NCI-H2196 (cell line): Measurements from ENCODE around the gene MACF1.
"Not testable (repeated sequence)": the region's sequence is repeated elsewhere in the genome, so short reads cannot be mapped to it uniquely, and the experiment has no call there.

Experiments used
- DNase-seq: peaks from one replicate; lab custom pipeline; 2025; ENCODE audit not compliant: unreplicated experiment; lab: John Stamatoyannopoulos, UW

Gene MACF1

GRCh38 chr1:39488012-39488545 is 283.6 kb downstream of the MACF1 start:
- no peak for DNase-seq

DNA sequence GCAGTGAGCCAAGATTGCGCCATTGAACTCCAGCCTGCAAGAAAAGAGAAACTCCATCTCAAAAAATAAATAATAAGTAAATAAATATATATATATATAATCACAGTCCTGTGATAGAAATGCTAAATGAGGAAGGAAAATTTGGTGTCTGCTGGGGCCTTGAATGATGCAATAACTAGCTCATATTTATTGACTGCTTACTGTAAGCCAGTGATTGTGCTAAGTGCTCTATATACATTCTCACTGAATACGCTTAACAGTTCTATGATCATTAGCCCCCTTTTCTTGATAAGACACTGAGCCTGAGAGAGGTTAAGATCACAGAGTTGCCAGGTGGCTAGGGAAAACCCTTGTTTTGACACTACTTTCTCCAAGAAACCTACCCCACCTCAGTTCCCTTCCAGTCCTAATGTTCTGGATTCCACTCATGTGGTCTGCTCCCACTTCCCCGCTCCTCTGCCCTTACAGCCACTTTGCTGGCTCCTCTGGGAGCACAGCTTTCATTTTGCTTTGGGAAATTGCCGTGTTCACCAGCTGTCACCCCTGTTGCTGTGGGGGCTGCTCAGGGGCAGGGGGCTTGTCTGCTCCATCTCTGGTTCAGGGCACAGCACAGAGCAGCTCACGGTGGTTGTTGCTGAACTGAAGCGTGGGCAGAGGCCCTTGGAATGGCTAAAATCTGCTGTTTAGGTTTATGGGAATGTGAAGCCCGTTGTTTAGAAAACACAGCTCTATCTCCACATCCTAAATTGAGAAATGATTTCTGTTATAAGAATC is 284.5 kb downstream of the MACF1 start:
- DNase-seq: no peak

GRCh38 chr1:39489567-39490239 is 285.2 kb downstream of the MACF1 start:
- no peak for DNase-seq

- peak; percentile 65 for DNase-seq
These were observed 286.2 kb downstream of the MACF1 start for GRCh38 chr1:39490596-39491145.

DNA sequence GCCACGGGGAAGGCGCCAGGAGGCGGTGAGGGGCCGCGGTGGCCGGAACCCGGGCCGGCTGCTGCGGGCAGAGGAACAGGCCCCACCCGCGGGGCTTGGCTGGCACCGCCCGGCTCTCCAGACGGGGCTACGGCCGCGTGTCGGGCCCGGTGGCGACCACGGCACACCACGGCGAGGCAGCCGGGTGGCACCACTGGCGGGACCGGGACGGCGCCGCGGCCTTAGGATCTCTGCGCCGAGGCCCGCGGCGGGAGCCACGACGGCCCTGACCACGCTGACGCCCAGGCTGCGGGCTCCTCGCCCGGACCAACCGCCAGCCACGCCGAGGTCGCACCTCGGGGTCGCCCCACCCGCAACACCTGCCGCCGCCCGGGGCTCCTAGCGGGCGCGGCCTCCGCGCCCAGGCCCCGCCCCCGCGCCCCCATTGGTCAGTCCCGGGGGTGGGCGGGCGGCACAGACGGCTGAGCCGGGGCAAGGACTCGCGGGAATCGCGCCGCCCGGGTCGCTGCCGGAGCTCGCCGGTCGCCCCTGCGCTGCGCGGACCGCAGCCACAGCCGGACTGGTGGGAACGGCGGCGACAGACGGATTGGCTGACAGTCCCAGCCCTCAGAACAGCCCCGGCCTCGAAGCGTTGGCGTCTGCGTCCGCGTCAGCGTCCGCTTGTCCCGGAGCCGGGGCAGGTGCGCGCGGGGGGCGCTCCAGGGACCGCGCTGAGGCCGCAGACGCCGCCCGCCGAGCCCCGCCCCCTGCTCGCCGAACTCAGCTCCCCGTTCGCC is 286.8 kb downstream of the MACF1 start, which contains the start of gene BMP8A:
BMP8A (plus strand) TSS at position 491 of the 776 bp plus-strand sequence. CDS start 356 bp downstream, outside the sequence.
- peak; percentile 90 for DNase-seq

- DNase-seq: not testable (repeated sequence)
These were observed 287.9 kb downstream of the MACF1 start for GRCh38 chr1:39492118-39493042.

- DNase-seq: not testable (repeated sequence)
These were observed 288.7 kb downstream of the MACF1 start for GRCh38 chr1:39493043-39493810.

DNA sequence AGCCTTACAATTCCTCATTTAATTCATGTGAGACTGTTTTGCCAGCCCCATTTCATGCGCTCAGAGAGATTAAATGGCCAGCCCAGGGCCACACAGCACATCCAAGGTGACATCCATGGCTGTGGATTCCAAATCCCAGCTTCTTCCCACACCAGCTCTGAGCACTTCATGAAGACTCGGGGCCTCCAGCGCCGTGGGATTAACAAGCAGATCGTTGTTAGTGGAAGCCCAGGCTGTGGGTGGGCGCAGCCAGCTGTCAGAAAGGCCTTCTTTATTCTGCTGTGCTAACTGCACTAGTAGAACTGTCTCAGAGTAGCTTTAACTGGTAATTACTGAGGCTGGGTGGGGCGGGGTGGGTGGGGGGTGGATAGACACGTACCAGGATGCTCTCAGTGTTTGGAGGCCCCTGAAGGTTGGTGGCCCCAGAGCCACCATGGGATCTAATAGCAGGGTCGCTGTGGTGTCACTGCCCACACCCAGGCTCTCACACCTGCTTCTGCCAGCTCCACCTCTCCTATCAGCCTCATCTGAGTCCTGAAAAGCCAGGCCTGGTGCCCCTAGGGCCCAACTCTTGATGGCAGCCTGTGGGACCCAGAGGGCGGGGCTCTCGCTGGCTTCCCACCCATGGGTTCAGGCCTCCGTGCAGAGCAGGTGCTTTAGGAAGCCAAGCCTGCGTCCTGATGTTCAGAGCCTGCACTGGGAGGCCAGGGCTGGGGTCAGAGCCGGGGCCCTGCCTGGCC is 290.3 kb downstream of the MACF1 start:
- DNase-seq: no peak

DNA sequence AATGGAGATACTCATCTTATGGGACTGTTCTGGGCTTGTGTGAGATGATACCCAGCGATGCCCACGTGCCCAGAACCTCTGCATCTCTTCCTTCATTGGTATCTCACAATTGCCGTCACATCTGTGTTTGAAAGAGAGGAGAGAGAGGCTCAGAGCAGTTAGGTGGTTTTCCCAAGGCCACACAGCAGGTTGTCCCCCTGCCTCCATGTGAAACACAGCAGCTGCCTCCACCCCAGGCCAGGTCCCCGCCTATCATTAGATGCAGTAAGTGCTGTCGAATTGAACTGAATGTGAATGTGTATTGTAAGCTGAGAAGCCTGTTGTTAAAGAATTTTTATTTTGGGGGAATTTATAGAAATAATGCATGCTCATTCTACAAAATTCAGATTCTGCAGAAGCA is 292.0 kb downstream of the MACF1 start:
- not testable (repeated sequence) for DNase-seq

DNA sequence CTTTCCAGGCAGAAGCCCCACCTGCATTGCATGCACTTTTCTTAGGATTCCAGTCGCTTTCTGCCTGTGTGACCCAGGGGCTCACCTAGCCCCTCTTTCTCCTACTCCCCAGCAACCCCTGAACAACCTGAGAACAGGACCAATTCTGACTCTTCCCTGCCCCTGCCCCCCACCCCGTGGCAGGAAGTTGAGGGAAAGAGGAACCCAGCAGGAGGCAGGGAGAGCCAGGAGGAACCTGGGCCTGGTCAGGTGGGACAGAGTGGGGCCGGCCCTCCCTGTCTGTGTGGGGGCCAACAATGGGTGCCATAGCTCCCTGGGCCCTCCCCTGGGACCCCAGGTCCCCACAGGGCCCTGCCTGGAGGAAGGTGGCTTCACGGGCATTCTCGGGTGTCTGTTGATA is 293.1 kb downstream of the MACF1 start:
- no peak for DNase-seq

DNA sequence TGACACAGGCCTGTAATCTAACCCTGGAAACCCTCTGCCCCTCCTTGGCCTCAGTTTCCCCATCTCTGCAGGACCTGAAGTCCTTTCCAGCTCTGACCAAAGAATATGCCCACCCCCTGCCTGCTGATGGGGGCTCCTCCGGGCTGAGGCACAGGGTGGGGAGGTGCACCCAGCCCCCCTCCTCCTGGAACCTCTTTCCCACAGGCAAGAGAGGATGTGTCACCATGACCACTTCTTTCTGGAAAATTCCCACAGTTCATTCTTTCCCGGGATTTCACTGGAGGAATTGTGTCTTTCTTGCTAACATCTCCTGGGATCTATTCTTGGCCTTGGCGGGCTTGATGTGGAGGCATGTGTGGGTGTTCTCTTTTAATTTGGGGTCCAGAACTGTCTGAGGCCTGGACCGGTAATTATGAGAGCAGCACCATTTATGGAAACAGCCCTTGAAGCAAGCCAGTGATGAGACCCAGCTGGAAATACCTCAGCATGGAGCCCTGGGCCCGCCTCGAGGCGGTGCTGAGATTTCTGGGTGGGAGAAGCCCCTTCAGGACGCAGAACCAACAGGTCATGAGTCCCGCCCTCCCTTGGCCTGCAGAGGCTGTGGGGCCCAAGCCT is 293.7 kb downstream of the MACF1 start:
- DNase-seq: not testable (repeated sequence)

- not testable (repeated sequence) for DNase-seq
These were observed 294.3 kb downstream of the MACF1 start for GRCh38 chr1:39498821-39499220.

DNA sequence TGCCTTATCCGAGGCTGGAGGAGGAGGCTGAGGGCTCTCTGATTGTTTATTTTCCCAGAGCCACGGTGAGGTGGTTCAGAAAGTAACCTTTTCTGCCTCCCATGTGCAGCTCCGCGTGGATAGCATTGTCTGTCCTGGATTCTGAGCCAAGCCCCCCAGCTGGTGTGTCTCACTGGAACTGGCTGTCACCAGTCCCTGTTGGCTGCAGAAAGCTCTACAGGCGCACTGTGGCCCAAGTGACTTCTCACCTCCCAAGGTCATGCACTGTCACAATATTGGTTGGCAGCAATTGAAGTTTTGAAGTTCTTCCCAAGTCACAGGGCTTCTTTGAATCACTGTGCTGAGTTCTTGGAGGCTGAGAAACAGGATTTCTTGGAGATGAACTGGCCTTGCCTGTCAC is 295.2 kb downstream of the MACF1 start:
- no peak for DNase-seq

- no peak for DNase-seq
These were observed 296.4 kb downstream of the MACF1 start for GRCh38 chr1:39500862-39501389.

DNA sequence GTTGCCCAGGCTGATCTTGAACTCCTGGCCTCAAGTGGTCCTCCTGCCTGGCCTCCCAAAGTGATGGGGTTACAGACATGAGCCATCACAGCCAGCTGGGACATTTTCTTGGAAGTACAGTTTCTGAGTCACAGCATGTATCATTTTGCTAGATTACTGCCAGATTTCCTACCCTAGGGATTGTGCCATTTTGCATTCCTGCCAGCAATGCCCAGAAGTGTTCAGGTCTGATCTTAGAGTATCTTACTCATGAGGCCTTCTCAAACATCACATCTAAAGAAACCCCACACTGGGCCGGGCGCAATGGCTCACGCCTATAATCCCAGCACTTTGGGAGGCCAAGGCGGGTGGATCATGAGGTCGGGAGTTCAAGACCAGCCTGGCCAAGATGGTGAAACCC is 297.2 kb downstream of the MACF1 start:
- no peak for DNase-seq

GRCh38 chr1:39504436-39504835 is 299.9 kb downstream of the MACF1 start:
- not testable (repeated sequence) for DNase-seq

DNA sequence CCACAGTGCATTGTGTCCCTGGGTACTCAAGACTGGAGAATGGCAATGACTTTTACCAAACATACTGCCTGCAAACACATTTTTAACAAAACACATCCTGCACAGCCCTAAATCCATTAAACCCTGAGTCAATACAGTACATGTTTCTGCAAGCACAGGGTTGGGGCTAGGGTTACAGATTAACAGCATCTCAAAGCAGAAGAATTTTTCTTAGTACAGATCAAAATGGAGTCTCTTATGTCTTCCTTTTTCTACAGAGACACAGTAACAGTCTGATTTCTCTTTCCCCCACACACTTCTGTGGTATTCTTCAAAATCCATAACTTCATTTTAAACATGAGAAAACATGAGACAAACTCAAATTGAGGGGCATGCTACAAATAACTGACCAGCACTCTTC is 300.8 kb downstream of the MACF1 start:
- no peak for DNase-seq
